Small intestine (tissue), 7 donors: ENCODE measurements around the gene ARMC7. TPM values are rescaled to one million over a fixed set of nuclear protein-coding genes. Genes with fewer than 3 reads are reported as not detected.

Experiments used
- DNase-seq, 2 donors: peaks; one replicate each; pipeline versions ENCODE4 v3.0.0 to v3.0.0-alpha.2; 2013
- FAIRE-seq: peaks from 2 replicates; lab custom pipeline; 2012; peaks lifted over from hg19 to GRCh38; lab: Jason Lieb, UNC
- H3K27ac ChIP-seq, 3 donors: one replicate each; pipeline ENCODE4 v1.5.1; 2013; ENCODE audit warnings: low read length in 2 of 3, mild to moderate bottlenecking in 2 of 3, control low read depth in 1 of 3, inconsistent platforms in 1 of 3, low read depth in 1 of 3, moderate library complexity in 1 of 3
- H3K27me3 ChIP-seq, 3 donors: one replicate each; pipeline ENCODE4 v1.6.1; 2013; ENCODE audit warnings: low read length in 3 of 3, inconsistent platforms in 1 of 3; ENCODE audit not compliant: control insufficient read depth in 3 of 3, insufficient read depth in 3 of 3
- H3K36me3 ChIP-seq, 3 donors: one replicate each; pipeline ENCODE4 v1.6.1; 2013; ENCODE audit warnings: low read length in 3 of 3, inconsistent platforms in 1 of 3, low read depth in 1 of 3, mild to moderate bottlenecking in 1 of 3, moderate library complexity in 1 of 3; ENCODE audit not compliant: control insufficient read depth in 3 of 3, insufficient read depth in 2 of 3
- H3K4me1 ChIP-seq, 3 donors: one replicate each; pipeline ENCODE4 v1.6.1; 2013; ENCODE audit warnings: low read length in 2 of 3, inconsistent platforms in 1 of 3, low read depth in 1 of 3, mild to moderate bottlenecking in 1 of 3, moderate library complexity in 1 of 3; ENCODE audit not compliant: control insufficient read depth in 3 of 3, insufficient read depth in 2 of 3
- H3K4me3 ChIP-seq, 3 donors: one replicate each; pipeline ENCODE4 v1.5.1; 2013; ENCODE audit warnings: low read length in 3 of 3, control low read depth in 1 of 3, inconsistent platforms in 1 of 3, low read depth in 1 of 3, mild to moderate bottlenecking in 1 of 3, moderate library complexity in 1 of 3
- H3K9me3 ChIP-seq, 2 donors: one replicate each; pipeline ENCODE4 v1.6.1; 2013; ENCODE audit warnings: low read depth in 1 of 2, low read length in 1 of 2; ENCODE audit not compliant: control insufficient read depth in 2 of 2, insufficient read depth in 1 of 2
- WGBS, 3 donors: extraction: QIAGEN DNeasy Blood & Tissue Kit; methylation state at CpG; one replicate each; pipeline ENCODE4 v1.1.7; 2013; 5-methylcytosine and 5-hydroxymethylcytosine counted together
- polyA plus RNA-seq, 4 donors: library from polyadenylated mRNA; stranded (reverse) in 3 of 4; unstranded in 1 of 4; fragments of 200-250 nt in 3 of 4; fragments of 120-200 nt in 1 of 4; gene quantifications; one replicate each; pipeline versions ENCODE4 v1.2.1 to v1.2.3, GENCODE V29; 2013
- donor health status: healthy with polysubstance abuse.
- donor health status: control.
- donor health status: control.
- donor health status: Bipolar disorder and iron deficiency.
- donor health status: healthy.

The ARMC7 gene
- polyA plus RNA-seq, 4 donors = 11.6 to 24.8 (median 18.7) TPM

DNA sequence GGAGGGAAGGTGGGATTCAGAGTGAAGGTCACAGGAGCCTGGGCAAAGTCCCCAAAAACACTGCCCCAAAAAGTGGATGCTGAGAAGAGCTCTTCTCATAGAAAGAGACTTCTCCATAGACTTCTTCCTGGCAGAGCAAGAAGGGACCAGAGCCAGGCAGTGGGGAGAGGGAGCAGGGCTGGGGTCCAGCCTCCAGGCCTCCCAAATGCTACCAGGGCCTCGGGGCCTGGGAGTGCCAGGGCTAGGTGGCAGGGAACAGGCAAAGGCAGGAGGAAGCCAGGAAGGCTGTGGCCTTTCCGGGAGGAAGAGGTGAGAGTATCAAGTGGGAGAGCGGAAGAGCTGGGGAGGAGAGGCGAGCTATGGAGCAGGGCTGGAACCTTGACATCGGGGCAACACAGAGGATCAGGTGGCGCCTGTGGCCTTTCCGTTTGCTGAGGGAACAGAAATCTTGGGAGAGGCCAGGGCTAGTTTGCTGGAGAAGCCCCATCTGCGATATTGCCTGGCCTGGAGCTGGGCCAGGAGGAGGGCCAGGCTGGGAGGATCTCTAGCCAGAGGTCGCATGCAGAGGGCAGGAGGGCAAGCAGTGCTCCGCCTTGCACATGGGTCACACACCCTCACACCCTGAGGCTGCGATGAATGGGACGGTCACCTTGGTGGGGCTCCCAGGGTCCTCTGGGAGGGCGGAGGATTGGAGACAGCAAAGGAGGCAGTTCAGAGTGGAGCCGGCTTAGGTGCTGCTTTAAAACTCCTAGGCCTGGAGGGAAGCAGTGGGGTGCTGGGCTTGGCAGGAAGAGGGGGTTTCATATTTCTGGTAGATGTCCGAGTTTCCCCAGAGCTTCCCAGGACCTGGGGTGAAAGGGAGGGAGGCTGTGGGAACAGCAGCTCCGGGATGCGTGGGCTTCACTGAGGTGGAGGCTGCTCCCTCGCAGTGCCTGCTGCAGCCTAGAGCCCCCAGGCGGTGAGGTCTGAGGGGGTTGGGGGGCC lies 18.6 kb upstream of the ARMC7 start:
- H3K27ac ChIP-seq = peak overlapping the region; percentile 94 to 99 (median 99)
- WGBS, 3 donors = 21 to 50% (median 43%) methylated on average over 19 of the region's 19 CpGs
- no peaks in the 10 kb centered on the region for H3K27me3 ChIP-seq
- DNase-seq (peak; percentile 75 to 93), FAIRE-seq (no peak)
- H3K4me1 ChIP-seq = peaks cover 0 to 82% (median 2%) of the 10 kb centered on the region in 3 donors
- H3K4me3 ChIP-seq = peak overlapping the region in 1 of 3 donors; percentile 37
- H3K9me3 ChIP-seq = no peaks in the 10 kb centered on the region
- H3K36me3 ChIP-seq = peaks cover 0 to 29% (median 3%) of the 10 kb centered on the region in 3 donors

DNA sequence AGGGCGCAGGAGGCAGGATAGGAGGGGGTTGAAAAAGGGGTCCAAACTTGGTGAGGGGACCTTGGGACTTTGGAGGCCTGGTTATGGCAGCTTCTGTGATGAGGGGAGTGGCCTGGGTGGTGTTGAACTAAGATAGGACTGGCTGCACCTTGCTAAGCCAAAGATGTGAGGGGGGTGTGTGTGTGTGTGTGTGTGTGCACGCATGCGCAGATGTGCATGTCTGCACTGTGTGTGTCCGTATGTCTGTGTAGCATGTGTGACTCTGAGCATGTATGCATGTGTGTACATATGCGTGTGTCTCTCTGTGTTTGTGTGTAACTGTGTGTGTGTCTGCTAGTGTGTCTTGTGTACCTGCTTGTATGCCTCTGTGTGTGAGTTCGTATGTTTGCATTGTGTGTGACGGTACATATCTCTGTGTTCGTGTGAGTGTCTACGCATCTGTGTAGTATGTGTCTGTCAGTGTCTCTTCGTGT lies 17.9 kb upstream of the ARMC7 start:
- peak; percentile 88 to 90 for DNase-seq
- no peaks in the 10 kb centered on the region for H3K9me3 ChIP-seq
- peak overlapping the region; percentile 94 to 99 (median 99) for H3K27ac ChIP-seq
- WGBS, 3 donors = 24 to 62% (median 44%) methylated on average over 10 of the region's 10 CpGs
- H3K27me3 ChIP-seq = no peaks in the 10 kb centered on the region
- peaks cover 0 to 79% (median 2%) of the 10 kb centered on the region in 3 donors for H3K4me1 ChIP-seq
- H3K4me3 ChIP-seq = peak overlapping the region in 1 of 3 donors; percentile 37
- FAIRE-seq = no peak
- H3K36me3 ChIP-seq = peaks cover 0 to 31% (median 3%) of the 10 kb centered on the region in 3 donors

- H3K9me3 ChIP-seq = no peaks in the 10 kb centered on the region
- DNase-seq (no peak), FAIRE-seq (no peak)
- no peaks in the 10 kb centered on the region for H3K27me3 ChIP-seq
- WGBS, 3 donors = 89 to 92% (median 90%) methylated on average over 18 of the region's 18 CpGs
- peaks cover 0 to 49% (median 3%) of the 10 kb centered on the region in 3 donors for H3K36me3 ChIP-seq
- peak overlapping the region in 1 of 3 donors; percentile 99 for H3K27ac ChIP-seq
- H3K4me1 ChIP-seq = peaks cover 0 to 73% (median 2%) of the 10 kb centered on the region in 3 donors
- H3K4me3 ChIP-seq = no peak overlapping the region
These were observed 16.1 kb upstream of the ARMC7 start for GRCh38 chr17:75093548-75094158.

GRCh38 chr17:75094871-75095399 lies 14.8 kb upstream of the ARMC7 start:
- FAIRE-seq = no peak
- peak in 1 of 2 donors; percentile 6 for DNase-seq

GRCh38 chr17:75096082-75096625 lies 13.6 kb upstream of the ARMC7 start:
- no peaks in the 10 kb centered on the region for H3K27me3 ChIP-seq
- 6 to 36% (median 25%) methylated on average over 14 of the region's 14 CpGs for WGBS, 3 donors
- peak; percentile 96 to 98 for DNase-seq
- no peak overlapping the region for H3K4me3 ChIP-seq
- H3K9me3 ChIP-seq = no peaks in the 10 kb centered on the region
- FAIRE-seq = no peak
- H3K4me1 ChIP-seq = peaks cover 0 to 49% (median 2%) of the 10 kb centered on the region in 3 donors
- H3K36me3 ChIP-seq = peaks cover 4 to 70% (median 16%) of the 10 kb centered on the region in 3 donors
- peak overlapping the region; percentile 67 to 80 (median 78) for H3K27ac ChIP-seq

More at GRCh38 chr17:75094871-75095399, 14.8 kb upstream of the ARMC7 start:
- H3K4me1 ChIP-seq = peaks cover 0 to 62% (median 2%) of the 10 kb centered on the region in 3 donors
- no peaks in the 10 kb centered on the region for H3K27me3 ChIP-seq
- no peaks in the 10 kb centered on the region for H3K9me3 ChIP-seq
- H3K27ac ChIP-seq = peak overlapping the region in 2 of 3 donors; percentile 18 to 58
- H3K4me3 ChIP-seq = no peak overlapping the region
- 72 to 78% (median 74%) methylated on average over 14 to 16 of the region's 16 CpGs for WGBS, 3 donors
- peaks cover 0 to 62% (median 11%) of the 10 kb centered on the region in 3 donors for H3K36me3 ChIP-seq

DNA sequence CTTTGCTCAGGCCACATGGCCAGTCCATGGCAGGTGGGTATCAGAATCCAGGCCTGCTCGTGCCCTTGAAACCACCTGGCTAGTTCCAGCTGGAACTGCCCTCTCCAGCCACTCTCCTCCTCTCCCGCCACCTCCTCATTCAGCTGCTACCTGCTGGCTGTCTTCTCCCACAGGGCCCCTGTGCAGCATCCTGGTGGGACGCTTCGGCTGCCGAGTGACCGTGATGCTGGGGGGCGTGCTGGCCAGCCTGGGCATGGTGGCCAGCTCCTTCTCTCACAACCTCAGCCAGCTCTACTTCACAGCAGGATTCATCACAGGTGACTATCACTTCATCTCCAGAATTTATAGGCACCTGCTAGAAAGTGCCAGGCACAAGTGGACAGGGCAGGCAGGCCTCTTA lies 11.9 kb upstream of the ARMC7 start:
- Histone ChIP-seq H3K27ac (no peak overlapping the region), H3K4me1 (peaks cover 0 to 32% (median 2%) of the 10 kb centered on the region in 3 donors), H3K9me3 (no peaks in the 10 kb centered on the region), H3K36me3 (peaks cover 4 to 82% (median 16%) of the 10 kb centered on the region in 3 donors), H3K4me3 (no peak overlapping the region), H3K27me3 (no peaks in the 10 kb centered on the region)
- FAIRE-seq (no peak), DNase-seq (no peak)
- WGBS, 3 donors = 90 to 94% (median 92%) methylated on average over 7 of the region's 7 CpGs

DNA sequence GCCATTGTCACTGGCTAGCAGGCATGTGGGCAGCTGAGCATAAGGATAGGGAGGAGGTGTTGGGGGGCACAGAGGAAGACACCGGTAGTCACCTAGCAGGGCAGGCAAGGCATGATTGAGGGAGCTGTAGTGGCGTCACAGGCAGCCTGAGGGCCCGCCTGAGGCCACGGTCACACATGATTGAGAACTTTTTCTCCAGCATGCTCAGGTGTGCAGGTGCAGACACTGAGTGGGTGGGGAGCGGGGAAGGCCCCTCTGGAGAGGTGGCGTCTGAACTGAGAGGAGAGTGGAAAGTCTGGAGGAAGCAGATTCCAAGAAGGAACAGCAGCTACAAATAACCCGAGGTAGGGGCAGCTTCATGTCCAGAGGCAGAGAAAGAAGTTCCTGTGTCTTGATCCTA lies 10.9 kb upstream of the ARMC7 start:
- WGBS, 3 donors = 87 to 94% (median 88%) methylated on average over 7 of the region's 7 CpGs
- FAIRE-seq = no peak

More for the DNA sequence above, 10.9 kb upstream of the ARMC7 start:
- Histone ChIP-seq H3K36me3 (peaks cover 4 to 78% (median 19%) of the 10 kb centered on the region in 3 donors), H3K27ac (no peak overlapping the region), H3K4me1 (peaks cover 0 to 22% (median 0%) of the 10 kb centered on the region in 3 donors), H3K4me3 (no peak overlapping the region), H3K27me3 (no peaks in the 10 kb centered on the region), H3K9me3 (no peaks in the 10 kb centered on the region)
- DNase-seq = no peak
